KG1 (cell line): ENCODE results near the gene RHAG.
"Not testable (repeated sequence)": the region's sequence is repeated elsewhere in the genome, so short reads cannot be mapped to it uniquely, and the experiment has no call there.

Source experiments
- DNase-seq: peaks from one replicate; lab custom pipeline; 2025; lab: John Stamatoyannopoulos, UW

Gene RHAG

DNA sequence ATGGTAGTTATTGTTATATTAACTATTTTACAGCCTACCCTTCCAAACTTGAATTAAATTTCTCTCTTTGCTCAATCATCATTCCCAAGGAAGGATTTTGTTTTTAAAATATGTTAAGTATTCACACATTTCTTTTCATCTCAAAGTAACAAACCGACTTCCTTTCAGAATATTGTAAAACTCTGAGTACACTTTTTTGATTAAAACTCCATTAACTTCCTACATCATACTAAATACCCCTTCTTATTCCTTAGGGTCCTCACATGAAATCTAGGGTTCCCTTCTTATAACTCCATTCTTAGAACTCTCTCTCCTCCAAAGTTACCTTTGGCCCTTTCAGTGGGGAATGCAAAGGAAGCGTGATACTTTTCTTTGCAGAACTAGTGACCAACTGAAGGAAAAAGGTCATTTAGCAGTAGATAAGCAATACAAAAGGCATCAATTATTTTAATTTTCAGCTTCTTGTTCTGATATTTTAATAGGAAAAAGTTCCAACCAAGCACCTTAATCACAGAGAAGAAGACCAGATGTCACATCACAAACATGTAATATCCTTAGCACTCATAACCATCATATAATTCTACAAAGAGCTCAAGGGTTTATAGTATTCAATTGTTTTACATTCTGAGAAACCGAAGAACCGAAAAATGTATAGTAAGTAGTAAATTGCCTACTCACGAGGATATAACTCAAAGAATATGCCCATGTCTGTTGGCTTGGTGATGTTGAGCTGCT is 494 bp downstream of the RHAG start:
- DNase-seq: no peak

DNA sequence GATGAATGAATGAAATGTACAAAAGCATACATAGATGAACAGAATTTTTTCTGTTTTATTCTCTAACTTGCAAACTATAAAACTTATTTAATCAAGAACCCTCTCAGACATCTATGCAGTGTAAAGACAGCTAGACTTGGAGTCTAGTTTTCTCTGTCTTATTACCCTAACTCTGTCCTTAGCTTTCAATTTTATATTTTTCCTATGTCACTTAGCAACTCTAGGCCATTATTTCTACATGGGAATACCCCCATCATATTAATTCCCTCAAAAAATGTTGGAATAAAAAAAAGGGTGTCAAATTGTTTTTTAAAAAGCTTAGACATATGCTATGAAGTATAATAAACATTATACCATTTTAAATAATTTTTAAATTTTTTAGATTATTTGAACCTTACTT is 1.2 kb downstream of the RHAG start:
- DNase-seq: no peak

DNA sequence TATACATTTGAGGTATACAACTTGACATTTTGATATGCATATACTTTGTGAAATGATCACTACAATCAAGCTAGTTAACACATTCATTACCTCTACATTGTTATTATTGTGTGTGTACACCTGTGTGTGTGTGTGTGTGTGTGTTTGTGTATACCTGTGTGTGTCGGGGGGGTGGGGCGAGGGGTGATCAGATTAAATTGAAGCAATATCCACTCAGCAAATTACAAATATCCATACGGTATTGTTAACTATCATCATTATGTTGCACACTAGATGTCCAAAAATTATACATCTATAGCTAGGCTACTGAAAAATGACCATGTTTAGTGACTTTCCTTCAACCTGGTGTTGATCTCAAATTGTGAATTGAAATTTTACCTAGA is 1.8 kb downstream of the RHAG start:
- no peak for DNase-seq

- no peak for DNase-seq
These were observed 2.4 kb downstream of the RHAG start for GRCh38 chr6:49634092-49634835.

- no peak for DNase-seq
These were observed 3.1 kb downstream of the RHAG start for GRCh38 chr6:49633541-49633940.

GRCh38 chr6:49632727-49633126 is 3.9 kb downstream of the RHAG start:
- no peak for DNase-seq

DNA sequence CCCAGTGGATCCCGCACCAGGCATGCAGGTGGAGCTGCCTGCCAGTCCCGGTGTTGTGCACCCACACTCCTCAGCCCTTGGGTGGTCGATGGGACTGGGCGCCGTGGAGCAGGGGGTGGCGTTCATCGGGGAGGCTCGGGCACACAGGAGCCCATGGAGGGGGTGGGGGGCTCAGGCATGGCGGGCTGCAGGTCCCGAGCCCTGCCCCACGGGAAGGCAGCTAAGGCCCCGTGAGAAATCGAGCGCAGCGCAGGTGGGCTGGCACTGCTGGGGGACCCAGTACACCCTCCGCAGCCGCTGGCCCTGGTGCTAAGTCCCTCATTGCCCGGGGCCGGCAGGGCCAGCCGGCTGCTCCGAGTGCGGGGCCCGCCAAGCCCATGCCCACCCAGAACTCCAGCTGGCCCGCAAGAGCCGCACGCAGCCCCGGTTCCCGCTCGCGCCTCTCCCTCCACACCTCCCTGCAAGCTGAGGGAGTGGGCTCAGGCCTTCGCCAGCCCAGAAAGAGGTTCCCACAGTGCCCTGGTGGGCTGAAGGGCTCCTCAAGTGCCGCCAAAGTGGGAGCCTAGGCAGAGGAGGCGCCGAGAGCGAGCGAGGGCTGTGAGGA is 7.1 kb downstream of the RHAG start:
- DNase-seq: not testable (repeated sequence)

DNA sequence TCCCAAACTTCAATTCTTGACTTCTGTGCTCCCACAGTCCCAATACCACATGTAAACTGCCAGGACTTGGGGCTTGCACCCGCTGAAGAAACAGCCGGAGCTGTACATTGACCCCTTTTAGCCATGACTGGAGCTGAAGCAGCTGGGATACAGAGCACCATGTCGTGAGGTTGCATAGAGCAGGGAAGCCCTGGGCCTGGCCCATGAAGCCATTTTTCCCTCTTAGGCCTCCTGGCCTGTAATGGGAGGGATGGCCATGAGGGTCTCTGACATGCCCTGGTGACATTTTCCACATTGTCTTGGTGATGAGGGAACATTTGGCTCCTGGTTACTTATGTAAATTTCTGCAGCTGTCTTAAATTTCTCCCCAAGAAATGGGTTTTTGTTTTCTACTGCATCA is 9.8 kb downstream of the RHAG start:
- no peak for DNase-seq

DNA sequence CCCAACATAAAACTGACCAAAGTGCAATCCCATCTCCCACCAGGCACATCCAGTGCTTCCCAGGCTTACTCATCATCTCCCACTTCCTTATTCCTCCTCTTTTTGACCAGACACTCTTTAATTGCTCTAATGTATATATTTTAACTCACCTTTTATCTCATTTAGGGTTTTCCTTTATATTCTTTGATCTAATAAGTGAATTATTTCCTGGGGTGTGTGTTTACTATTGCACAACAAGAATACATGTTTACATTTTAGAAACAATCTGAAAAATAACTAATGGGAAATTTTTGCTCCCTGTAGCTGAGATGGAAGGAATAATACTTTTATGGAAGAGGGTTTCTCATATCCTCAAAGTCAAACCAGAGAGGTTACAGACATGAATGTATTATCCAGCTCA is 18.4 kb downstream of the RHAG start:
- no peak for DNase-seq

GRCh38 chr6:49614144-49614543 is 22.5 kb downstream of the RHAG start:
- not testable (repeated sequence) for DNase-seq

GRCh38 chr6:49609285-49609684 is 27.4 kb downstream of the RHAG start:
- no peak for DNase-seq

GRCh38 chr6:49608275-49608674 is 28.4 kb downstream of the RHAG start:
- DNase-seq: not testable (repeated sequence)

DNA sequence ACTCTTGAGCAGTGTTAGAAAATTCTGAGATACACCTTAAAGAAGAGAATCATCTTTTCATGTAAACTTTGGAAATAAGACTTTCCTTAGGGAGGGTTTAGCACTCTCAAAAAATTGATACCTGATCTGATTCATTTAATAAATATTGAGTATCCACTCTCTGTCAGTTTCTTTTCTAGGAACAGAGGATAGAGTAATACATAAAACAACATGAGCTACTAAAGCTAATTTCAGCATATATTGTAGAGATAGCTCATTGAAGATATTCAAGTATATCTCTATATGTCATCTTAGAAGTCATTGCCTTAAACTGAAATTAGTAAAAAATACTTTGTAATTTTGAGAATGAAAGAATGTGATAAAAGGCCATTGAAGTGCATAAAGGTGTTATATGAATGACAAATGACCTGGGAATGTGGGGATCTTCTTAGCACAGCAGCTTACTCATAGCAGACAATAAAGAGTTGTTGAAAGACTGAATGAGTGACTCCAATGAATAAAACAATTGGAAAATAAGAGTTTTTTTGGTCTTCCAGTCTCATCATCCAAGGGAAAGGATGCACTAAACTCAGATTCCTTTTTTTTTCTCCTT is 29.2 kb downstream of the RHAG start:
- no peak for DNase-seq

- peak; percentile 85 for DNase-seq
These were observed 29.8 kb downstream of the RHAG start for GRCh38 chr6:49606721-49607390.

DNA sequence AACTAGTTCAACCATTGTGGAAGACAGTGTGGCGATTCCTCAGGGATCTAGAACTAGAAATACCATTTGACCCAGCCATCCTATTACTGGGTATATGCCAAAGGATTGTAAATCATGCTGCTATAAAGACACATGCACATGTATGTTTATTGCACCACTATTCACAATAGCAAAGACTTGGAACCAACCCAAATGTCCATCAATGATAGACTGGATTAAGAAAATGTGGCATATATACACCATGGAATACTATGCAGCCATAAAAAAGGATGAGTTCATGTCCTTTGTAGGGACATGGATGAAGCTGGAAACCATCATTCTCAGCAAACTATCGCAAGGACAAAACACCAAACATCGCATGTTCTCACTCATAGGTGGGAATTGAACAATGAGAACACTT is 32.6 kb downstream of the RHAG start:
- DNase-seq: not testable (repeated sequence)

DNA sequence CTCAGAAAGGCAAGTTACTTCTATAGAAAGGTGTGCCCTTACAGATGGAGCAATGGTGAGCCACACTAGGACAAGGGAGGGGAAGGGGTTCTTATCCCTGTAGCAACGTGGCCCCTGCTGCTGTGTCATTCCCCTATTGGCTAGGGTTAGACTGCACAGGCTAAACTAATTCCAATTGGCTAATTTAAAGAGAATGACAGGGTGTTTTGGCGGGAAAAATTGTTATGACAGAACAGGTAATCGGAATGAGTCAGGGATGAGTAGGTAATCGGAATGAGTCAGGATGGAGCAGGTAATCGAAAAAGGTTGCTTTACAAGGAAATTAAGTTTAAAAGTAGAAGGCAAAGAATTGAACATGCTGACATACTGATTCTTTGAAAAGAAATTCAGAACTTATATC is 49.4 kb downstream of the RHAG start:
- not testable (repeated sequence) for DNase-seq

DNA sequence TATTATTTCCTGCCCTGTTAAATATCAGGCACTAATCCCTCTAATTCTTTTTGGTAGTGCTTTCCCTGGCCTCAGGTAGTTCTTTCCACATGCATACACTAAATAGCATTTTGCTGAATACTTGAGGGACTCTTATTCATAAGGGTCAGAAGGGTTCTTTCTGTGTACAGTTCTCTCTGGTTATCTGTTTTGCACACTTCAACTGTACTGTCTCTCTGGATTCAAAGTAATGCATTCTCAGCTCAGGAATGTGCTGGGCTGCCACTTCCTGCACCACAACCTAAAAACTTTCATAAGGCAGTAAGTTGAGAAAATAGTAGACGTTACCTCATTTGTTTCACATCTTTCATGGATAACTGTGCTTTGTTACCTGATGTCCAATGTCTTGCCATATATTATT is 54.1 kb downstream of the RHAG start:
- no peak for DNase-seq

DNA sequence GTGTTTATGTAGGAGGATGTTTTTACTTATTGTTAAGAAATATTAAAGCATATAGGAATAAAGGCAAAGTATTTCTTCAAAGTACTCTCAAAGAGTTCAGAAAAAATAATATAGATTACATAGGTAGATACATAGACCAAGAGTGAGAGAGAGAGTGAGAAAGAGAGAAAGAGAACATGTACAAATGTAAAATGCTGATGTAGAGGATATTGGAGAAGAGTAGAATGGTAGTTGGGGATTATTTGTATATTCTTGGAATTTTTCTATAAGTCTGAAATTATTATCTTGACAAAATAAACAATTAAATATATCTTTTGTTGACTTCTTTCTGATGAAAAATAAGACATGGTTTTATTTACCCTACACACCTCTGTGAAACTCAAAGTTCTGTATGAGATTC is 57.0 kb downstream of the RHAG start:
- no peak for DNase-seq

DNA sequence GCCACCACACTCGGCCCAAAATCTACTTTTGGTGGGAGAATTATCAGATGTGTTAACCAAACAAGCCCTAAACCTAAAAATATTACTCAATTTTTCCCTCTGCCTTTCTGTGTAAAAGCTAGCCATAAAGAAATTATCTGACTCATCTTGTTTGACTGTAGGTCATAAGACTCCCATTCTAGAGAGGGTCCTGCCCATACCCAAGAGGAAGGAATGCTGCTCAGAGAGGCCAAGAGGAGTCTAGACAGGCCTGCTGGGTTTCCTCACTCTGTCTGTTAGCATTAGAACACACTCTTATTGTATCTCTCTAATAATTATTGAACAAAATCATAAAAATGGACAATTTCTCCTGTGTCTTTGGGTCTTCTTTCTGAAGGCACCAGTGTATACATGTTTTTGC is 60.0 kb downstream of the RHAG start:
- DNase-seq: no peak

- no peak for DNase-seq
These were observed 66.1 kb downstream of the RHAG start for GRCh38 chr6:49570474-49571079.

- peak; percentile 67 for DNase-seq
These were observed 70.8 kb downstream of the RHAG start for GRCh38 chr6:49565855-49566254.

GRCh38 chr6:49565261-49565660 is 71.4 kb downstream of the RHAG start:
- no peak for DNase-seq
